Measurements from ENCODE around the gene UBN2. TPM values are rescaled to one million over a fixed set of nuclear protein-coding genes. Genes with fewer than 3 reads are reported as not detected.

UBN2 gene
- total and polyA plus RNA-seq, 10 of the 15 experiments (the other 5 are each of a cell fraction or from before 2014, with no cell fraction given), result 0.27 to 8.5 (median 2.5) TPM

DNA sequence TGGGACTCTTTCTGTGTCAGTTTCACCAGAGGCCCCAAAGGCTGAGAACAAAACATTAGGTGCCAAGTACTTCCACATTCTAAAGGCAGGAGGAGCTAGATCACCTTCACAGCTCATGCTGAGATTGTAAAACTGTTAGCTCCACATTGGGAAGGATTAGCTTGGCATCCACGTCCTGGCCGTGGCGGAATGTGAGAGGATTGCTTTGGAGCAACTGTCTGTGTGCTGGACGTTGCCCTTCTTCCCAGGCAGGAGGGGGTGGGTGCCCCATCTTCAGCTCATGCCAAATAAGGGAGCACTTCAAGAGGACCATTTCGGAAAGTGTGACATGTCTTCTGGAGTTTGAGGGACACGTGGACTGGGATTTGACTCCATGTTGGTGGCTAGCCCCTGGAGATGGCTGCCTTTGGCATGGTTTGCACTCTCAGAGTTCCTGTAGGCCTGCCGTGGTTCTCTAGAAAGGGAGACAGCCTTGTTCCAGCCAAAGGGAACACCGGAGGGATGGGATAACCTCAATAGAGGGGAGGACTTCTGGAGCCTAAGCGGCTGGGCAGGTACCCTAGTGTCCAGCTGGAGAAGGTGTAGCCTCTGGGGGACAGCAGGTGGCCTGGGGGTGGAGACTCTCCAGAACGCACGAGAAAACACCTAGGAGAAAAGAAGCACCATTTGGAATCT lies 90.2 kb downstream of the UBN2 start:
- FAIRE-seq (no peak), ATAC-seq (peak; percentile 58), DNase-seq (ENCODE audit: low read depth, low spot score) (no peak)
- Histone ChIP-seq H3K36me3 (ENCODE audit: control insufficient read depth in 2 of 2, insufficient read depth in 2 of 2, low read length in 1 of 2) (no peaks in the 10 kb centered on the region), H3K9ac (ENCODE audit: control insufficient read depth, insufficient read depth, low read length) (no peak overlapping the region), H3K9me3 (replicated peaks; ENCODE audit: control insufficient read depth, insufficient read depth, low read length) (no peaks in the 10 kb centered on the region), H3K79me2 (ENCODE audit: control insufficient read depth, insufficient read depth, low read length) (no peaks in the 10 kb centered on the region), H3K4me1 (ENCODE audit: control insufficient read depth, insufficient read depth, low read length) (no peaks in the 10 kb centered on the region), H3K4me3 (no peak overlapping the region), H3K27ac (ENCODE audit: control insufficient read depth, insufficient read depth) (no peak overlapping the region), H4K20me1 (ENCODE audit: control insufficient read depth, insufficient read depth) (no peaks in the 10 kb centered on the region), H3K27me3 (replicated peaks in 1 of 2; ENCODE audit: control insufficient read depth in 2 of 2, insufficient read depth in 2 of 2, low read length in 1 of 2) (no peaks in the 10 kb centered on the region), H2AFZ (ENCODE audit: control insufficient read depth, low read depth, low read length) (no peak overlapping the region), H3K4me2 (ENCODE audit: control insufficient read depth, insufficient read depth) (no peak overlapping the region)
- RAD21 ChIA-PET (ENCODE audit: unreplicated experiment), result interaction anchor here (1.0 kb wide), 1 partner anchor 113 kb away, joined by 3 read pairs; no protein-coding TSS in a partner anchor
- WGBS (ENCODE audit: insufficient coverage, insufficient replicate concordance, low lambda C conversion rate, missing lambda C conversion rate), result 47% methylated on average over 11 of the region's 11 CpGs
- TF ChIP-seq RAD21 (IDR thresholded peaks at IDR 0.05; ENCODE audit: insufficient read depth, low read depth, low read length) (peak; percentile 60; the same call in 1 of the 2 replicates), RBBP5 (conservative IDR thresholded peaks at IDR 0.05) (no peak), LARP7 (IDR thresholded peaks at IDR 0.05) (no peak), MXI1 (IDR thresholded peaks at IDR 0.05; ENCODE audit: low read depth, low read length) (no peak), HDAC6 (IDR thresholded peaks at IDR 0.05; ENCODE audit: unreplicated experiment) (no peak), TBL1XR1 (IDR thresholded peaks at IDR 0.05; ENCODE audit: low read depth, low read length) (no peak), SP1 (IDR thresholded peaks at IDR 0.05; ENCODE audit: low read depth, low read length) (no peak), TAF1 (IDR thresholded peaks at IDR 0.05; ENCODE audit: borderline replicate concordance, low read depth, low read length) (no peak), HCFC1 (IDR thresholded peaks at IDR 0.05; ENCODE audit: low read length) (no peak)
- TF ChIP-seq, protein P1, sequence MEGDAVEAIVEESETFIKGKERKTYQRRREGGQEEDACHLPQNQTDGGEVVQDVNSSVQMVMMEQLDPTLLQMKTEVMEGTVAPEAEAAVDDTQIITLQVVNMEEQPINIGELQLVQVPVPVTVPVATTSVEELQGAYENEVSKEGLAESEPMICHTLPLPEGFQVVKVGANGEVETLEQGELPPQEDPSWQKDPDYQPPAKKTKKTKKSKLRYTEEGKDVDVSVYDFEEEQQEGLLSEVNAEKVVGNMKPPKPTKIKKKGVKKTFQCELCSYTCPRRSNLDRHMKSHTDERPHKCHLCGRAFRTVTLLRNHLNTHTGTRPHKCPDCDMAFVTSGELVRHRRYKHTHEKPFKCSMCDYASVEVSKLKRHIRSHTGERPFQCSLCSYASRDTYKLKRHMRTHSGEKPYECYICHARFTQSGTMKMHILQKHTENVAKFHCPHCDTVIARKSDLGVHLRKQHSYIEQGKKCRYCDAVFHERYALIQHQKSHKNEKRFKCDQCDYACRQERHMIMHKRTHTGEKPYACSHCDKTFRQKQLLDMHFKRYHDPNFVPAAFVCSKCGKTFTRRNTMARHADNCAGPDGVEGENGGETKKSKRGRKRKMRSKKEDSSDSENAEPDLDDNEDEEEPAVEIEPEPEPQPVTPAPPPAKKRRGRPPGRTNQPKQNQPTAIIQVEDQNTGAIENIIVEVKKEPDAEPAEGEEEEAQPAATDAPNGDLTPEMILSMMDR (IDR thresholded peaks at IDR 0.05 in 2 of 3, conservative IDR thresholded peaks at IDR 0.05 in 1 of 3; ENCODE audit: control insufficient read depth in 2 of 3, extremely low read depth in 1 of 3, insufficient read depth in 1 of 3, low read depth in 3 of 3, low read length in 3 of 3), result peak; percentile 25 to 47 (median 43); a peak in 3 of 6 replicates
- TF ChIP-seq, protein P2, sequence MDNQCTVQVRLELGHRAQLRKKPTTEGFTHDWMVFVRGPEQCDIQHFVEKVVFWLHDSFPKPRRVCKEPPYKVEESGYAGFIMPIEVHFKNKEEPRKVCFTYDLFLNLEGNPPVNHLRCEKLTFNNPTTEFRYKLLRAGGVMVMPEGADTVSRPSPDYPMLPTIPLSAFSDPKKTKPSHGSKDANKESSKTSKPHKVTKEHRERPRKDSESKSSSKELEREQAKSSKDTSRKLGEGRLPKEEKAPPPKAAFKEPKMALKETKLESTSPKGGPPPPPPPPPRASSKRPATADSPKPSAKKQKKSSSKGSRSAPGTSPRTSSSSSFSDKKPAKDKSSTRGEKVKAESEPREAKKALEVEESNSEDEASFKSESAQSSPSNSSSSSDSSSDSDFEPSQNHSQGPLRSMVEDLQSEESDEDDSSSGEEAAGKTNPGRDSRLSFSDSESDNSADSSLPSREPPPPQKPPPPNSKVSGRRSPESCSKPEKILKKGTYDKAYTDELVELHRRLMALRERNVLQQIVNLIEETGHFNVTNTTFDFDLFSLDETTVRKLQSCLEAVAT (IDR thresholded peaks at IDR 0.05), result no peak
- TF ChIP-seq, protein P3, sequence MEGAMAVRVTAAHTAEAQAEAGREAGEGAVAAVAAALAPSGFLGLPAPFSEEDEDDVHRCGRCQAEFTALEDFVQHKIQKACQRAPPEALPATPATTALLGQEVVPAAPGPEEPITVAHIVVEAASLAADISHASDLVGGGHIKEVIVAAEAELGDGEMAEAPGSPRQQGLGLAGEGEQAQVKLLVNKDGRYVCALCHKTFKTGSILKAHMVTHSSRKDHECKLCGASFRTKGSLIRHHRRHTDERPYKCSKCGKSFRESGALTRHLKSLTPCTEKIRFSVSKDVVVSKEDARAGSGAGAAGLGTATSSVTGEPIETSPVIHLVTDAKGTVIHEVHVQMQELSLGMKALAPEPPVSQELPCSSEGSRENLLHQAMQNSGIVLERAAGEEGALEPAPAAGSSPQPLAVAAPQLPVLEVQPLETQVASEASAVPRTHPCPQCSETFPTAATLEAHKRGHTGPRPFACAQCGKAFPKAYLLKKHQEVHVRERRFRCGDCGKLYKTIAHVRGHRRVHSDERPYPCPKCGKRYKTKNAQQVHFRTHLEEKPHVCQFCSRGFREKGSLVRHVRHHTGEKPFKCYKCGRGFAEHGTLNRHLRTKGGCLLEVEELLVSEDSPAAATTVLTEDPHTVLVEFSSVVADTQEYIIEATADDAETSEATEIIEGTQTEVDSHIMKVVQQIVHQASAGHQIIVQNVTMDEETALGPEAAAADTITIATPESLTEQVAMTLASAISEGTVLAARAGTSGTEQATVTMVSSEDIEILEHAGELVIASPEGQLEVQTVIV (IDR thresholded peaks at IDR 0.05; ENCODE audit: borderline replicate concordance, partially characterized antibody), result no peak
- TF ChIP-seq, protein P4, sequence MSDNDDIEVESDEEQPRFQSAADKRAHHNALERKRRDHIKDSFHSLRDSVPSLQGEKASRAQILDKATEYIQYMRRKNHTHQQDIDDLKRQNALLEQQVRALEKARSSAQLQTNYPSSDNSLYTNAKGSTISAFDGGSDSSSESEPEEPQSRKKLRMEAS (IDR thresholded peaks at IDR 0.05; ENCODE audit: low read depth, low read length), result no peak
- POLR2A ChIA-PET, result interaction anchor here (0.7 kb wide), 1 partner anchor 1605 kb away, joined by 5 read pairs; no protein-coding TSS in a partner anchor
- in situ Hi-C loops (cut with MboI) (no loop called here), intact Hi-C loops (cut with micrococcal nuclease; ENCODE audit: unreplicated experiment) (no loop called here)
- SMC1A ChIA-PET (ENCODE audit: uncharacterized antibody, unreplicated experiment), result interaction anchor here (0.9 kb wide), 1 partner anchor 14 kb away, joined by 3 read pairs; no protein-coding TSS in a partner anchor
- CTCF ChIA-PET, result interaction anchor here (1.0 to 1.8 kb wide), 3 partner anchors 8 to 245 kb away, joined by 3 to 6 read pairs (median 5); no protein-coding TSS in a partner anchor
- BruUV-seq (replicated peaks), result no TSS peak
